ENCODE measurements around the gene SLC49A3.

The SLC49A3 gene

DNA sequence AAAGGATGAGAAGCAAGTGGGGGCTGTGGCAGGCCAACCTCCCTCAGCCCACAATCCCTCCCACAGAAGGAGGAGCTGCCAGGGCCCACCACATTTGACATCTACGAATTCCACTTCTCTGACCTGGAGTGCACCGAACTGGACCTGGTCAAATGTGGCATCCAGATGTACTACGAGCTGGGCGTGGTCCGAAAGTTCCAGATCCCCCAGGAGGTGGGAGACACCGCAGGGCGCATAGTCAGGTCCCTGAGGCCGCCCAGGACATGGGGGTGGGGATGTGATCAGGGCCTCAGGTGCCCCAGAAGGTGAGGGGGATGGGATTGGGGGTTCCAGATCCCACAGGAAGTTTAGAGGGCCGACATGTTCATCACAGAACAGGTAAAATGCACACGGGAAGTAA is 28.6 kb downstream of the SLC49A3 start:
- no peak for TF ChIP-seq TAF1 (IDR thresholded peaks at IDR 0.05; ENCODE audit: borderline replicate concordance, insufficient read depth, low read length)
- no peak for TF ChIP-seq REST (IDR thresholded peaks at IDR 0.05; ENCODE audit: insufficient read depth in 1 of 2, low read depth in 2 of 2, low read length in 2 of 2)
- no peak for TF ChIP-seq SIN3A (IDR thresholded peaks at IDR 0.05; ENCODE audit: borderline replicate concordance, insufficient read depth, low read length)
- no peak for TF ChIP-seq FOXP2 (optimal IDR thresholded peaks at IDR 0.05; ENCODE audit: borderline replicate concordance, extremely low read depth, extremely low read length, insufficient read depth)
- TF ChIP-seq POLR2AphosphoS5 (IDR thresholded peaks at IDR 0.05; ENCODE audit: low read depth, low read length) = no peak

GRCh38 chr4:659851-660250 is 29.1 kb downstream of the SLC49A3 start:
- TF ChIP-seq REST (IDR thresholded peaks at IDR 0.05; ENCODE audit: insufficient read depth in 1 of 2, low read depth in 2 of 2, low read length in 2 of 2) = no peak
- no peak for TF ChIP-seq POLR2AphosphoS5 (IDR thresholded peaks at IDR 0.05; ENCODE audit: low read depth, low read length)
- no peak for TF ChIP-seq SIN3A (IDR thresholded peaks at IDR 0.05; ENCODE audit: borderline replicate concordance, insufficient read depth, low read length)
- no peak for TF ChIP-seq FOXP2 (optimal IDR thresholded peaks at IDR 0.05; ENCODE audit: borderline replicate concordance, extremely low read depth, extremely low read length, insufficient read depth)
- no peak for TF ChIP-seq TAF1 (IDR thresholded peaks at IDR 0.05; ENCODE audit: borderline replicate concordance, insufficient read depth, low read length)

GRCh38 chr4:658681-659667 is 30.0 kb downstream of the SLC49A3 start:
- no peak for TF ChIP-seq SIN3A (IDR thresholded peaks at IDR 0.05; ENCODE audit: borderline replicate concordance, insufficient read depth, low read length)
- no peak for TF ChIP-seq REST (IDR thresholded peaks at IDR 0.05; ENCODE audit: insufficient read depth in 1 of 2, low read depth in 2 of 2, low read length in 2 of 2)
- no peak for TF ChIP-seq FOXP2 (optimal IDR thresholded peaks at IDR 0.05; ENCODE audit: borderline replicate concordance, extremely low read depth, extremely low read length, insufficient read depth)
- TF ChIP-seq POLR2AphosphoS5 (IDR thresholded peaks at IDR 0.05; ENCODE audit: low read depth, low read length) = no peak
- no peak for TF ChIP-seq TAF1 (IDR thresholded peaks at IDR 0.05; ENCODE audit: borderline replicate concordance, insufficient read depth, low read length)

GRCh38 chr4:657834-658667 is 30.9 kb downstream of the SLC49A3 start:
- no peak for TF ChIP-seq REST (IDR thresholded peaks at IDR 0.05; ENCODE audit: insufficient read depth in 1 of 2, low read depth in 2 of 2, low read length in 2 of 2)
- TF ChIP-seq TAF1 (IDR thresholded peaks at IDR 0.05; ENCODE audit: borderline replicate concordance, insufficient read depth, low read length) = no peak
- TF ChIP-seq FOXP2 (optimal IDR thresholded peaks at IDR 0.05; ENCODE audit: borderline replicate concordance, extremely low read depth, extremely low read length, insufficient read depth) = no peak
- TF ChIP-seq SIN3A (IDR thresholded peaks at IDR 0.05; ENCODE audit: borderline replicate concordance, insufficient read depth, low read length) = no peak
- no peak for TF ChIP-seq POLR2AphosphoS5 (IDR thresholded peaks at IDR 0.05; ENCODE audit: low read depth, low read length)

Measured in PFSK-1 (cell line).